ENCODE data around the gene BRIP1.

The BRIP1 gene

DNA sequence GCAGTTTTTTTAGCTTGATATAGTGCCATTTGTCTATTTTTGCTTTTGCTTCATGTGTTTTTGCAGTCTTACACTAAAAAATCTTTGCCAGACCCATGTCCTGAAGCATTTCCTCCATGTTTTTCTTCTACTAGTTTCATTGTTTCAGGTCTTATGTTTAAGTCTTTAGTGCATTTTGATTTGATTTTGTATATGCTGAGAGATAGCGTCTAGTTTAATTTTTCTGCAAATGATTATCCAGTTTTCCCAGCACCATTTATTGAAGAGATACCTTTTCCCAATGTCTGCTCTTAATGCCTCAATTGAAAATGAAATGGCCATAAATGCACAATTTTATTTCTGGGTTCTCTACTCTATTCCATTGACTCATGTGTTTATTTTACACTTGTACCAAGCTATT lies 231.5 kb downstream of the BRIP1 start:
- TF ChIP-seq, protein P1, sequence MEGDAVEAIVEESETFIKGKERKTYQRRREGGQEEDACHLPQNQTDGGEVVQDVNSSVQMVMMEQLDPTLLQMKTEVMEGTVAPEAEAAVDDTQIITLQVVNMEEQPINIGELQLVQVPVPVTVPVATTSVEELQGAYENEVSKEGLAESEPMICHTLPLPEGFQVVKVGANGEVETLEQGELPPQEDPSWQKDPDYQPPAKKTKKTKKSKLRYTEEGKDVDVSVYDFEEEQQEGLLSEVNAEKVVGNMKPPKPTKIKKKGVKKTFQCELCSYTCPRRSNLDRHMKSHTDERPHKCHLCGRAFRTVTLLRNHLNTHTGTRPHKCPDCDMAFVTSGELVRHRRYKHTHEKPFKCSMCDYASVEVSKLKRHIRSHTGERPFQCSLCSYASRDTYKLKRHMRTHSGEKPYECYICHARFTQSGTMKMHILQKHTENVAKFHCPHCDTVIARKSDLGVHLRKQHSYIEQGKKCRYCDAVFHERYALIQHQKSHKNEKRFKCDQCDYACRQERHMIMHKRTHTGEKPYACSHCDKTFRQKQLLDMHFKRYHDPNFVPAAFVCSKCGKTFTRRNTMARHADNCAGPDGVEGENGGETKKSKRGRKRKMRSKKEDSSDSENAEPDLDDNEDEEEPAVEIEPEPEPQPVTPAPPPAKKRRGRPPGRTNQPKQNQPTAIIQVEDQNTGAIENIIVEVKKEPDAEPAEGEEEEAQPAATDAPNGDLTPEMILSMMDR (IDR thresholded peaks at IDR 0.05; ENCODE audit: low read depth, low read length): no peak
- no peak for DNase-seq (ENCODE audit: low read depth in 2 of 2)
- H3K4me3 ChIP-seq (replicated peaks in 1 of 2; ENCODE audit: low read depth in 2 of 2, low read length in 2 of 2): no peak overlapping the region

Measured in cardiac fibroblast (primary cell).